IMR-90 (cell line): ENCODE data around the gene CASKIN1.

Source experiments
- MAZ ChIP-seq: IDR thresholded peaks from 2 replicates; pipeline ENCODE4 v1.6.1; 2012; ENCODE audit warnings: low read depth, mild to moderate bottlenecking, low read length, improper control_type of control experiment, moderate library complexity, borderline replicate concordance
- RAD21 ChIP-seq: IDR thresholded peaks from 2 replicates; pipeline ENCODE4 v1.6.1; 2012; ENCODE audit warnings: low read length, improper control_type of control experiment
- RCOR1 ChIP-seq: IDR thresholded peaks from 2 replicates; pipeline ENCODE4 v1.6.1; 2012; ENCODE audit warnings: mild to moderate bottlenecking, low read length, improper control_type of control experiment; ENCODE audit not compliant: insufficient replicate concordance

DNA sequence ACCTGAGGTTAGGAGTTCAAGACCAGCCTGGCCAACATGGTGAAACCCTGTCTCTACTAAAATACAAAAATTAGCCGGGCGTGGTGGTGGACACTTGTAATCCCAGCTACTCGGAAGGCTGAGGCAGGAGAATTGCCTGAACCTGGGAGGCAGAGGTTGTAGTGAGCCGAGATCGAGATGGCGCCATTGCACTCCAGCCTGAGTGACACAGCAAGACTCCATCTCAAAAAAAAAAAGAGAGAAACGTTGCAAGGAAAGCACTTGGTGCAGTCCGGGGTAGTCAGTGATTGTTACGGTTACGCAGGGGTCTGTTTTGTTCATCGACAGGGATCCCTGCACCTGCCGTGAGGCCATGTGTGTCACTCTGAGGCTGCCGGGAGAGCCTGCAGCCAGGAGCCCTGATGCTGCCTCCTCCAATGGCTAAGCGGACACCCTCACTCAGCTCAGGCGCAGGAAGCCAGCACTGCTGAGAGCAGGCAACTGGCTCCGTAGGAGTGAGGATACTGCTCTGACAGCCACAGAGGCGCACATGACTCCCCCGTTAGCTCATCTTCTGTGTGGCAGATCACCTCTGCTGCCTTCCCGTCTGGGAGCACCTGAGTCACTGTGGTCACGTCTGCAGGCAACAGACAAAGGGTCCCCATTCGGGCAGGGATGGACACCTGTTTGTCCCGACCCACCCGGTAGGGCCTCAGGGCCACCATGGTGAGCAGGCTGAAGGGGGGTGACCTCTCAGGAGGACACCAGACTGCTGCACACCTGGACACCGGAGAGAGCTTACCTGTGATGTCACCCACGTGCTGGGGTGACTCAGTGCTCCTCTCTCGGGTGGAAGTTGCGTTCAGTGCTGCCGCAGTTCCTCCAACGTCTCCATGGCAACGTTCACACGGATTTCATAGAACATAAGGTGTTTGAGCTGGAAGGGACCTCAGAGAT, 53.2 kb downstream of the CASKIN1 start:
- no peak for TF ChIP-seq RAD21
- TF ChIP-seq MAZ: no peak
- TF ChIP-seq RCOR1: no peak
